DMS79 treated with DMSO at 0.1 percent for 48 hours (cell line): Measurements from ENCODE around the gene GMFB.

ENCODE experiments used
- DNase-seq: peaks from one replicate; lab custom pipeline; 2025; lab: John Stamatoyannopoulos, UW

GMFB gene

GRCh38 chr14:54488646-54489317 lies at the start of gene GMFB:
Gene GMFB (minus strand): TSS chr14:54488980. CDS start chr14:54488927, 53 bp downstream.
- peak; percentile 90 for DNase-seq

GRCh38 chr14:54538055-54538454 lies 49.3 kb upstream of the GMFB start:
- DNase-seq: no peak

GRCh38 chr14:54537651-54538050 lies 48.9 kb upstream of the GMFB start:
- no peak for DNase-seq

- DNase-seq: no peak
Measured at GRCh38 chr14:54535646-54536045, 46.9 kb upstream of the GMFB start.

- no peak for DNase-seq
Measured at GRCh38 chr14:54535126-54535525, 46.3 kb upstream of the GMFB start.

- DNase-seq: no peak
Measured at GRCh38 chr14:54533100-54533499, 44.3 kb upstream of the GMFB start.

- DNase-seq: no peak
Measured at GRCh38 chr14:54532111-54533012, 43.6 kb upstream of the GMFB start.

- DNase-seq: peak; percentile 10
Measured at GRCh38 chr14:54529811-54530210, 41.0 kb upstream of the GMFB start.

GRCh38 chr14:54528973-54529372 lies 40.2 kb upstream of the GMFB start:
- DNase-seq: no peak

GRCh38 chr14:54524410-54524809 lies 35.6 kb upstream of the GMFB start:
- DNase-seq: no peak

GRCh38 chr14:54516709-54517108 lies 27.9 kb upstream of the GMFB start:
- no peak for DNase-seq

- DNase-seq: no peak
Measured at GRCh38 chr14:54515670-54516069, 26.9 kb upstream of the GMFB start.

GRCh38 chr14:54512393-54512792 lies 23.6 kb upstream of the GMFB start:
- DNase-seq: no peak

- DNase-seq: peak; percentile 99
Measured at GRCh38 chr14:54509546-54510501, 21.0 kb upstream of the GMFB start, which contains the start of gene CGRRF1. Gene CGRRF1 (plus strand): TSS chr14:54509906. CDS start chr14:54509960, 54 bp downstream.

- no peak for DNase-seq
Measured at GRCh38 chr14:54503486-54503885, 14.7 kb upstream of the GMFB start.

GRCh38 chr14:54502602-54503001 lies 13.8 kb upstream of the GMFB start:
- no peak for DNase-seq

- no peak for DNase-seq
Measured at GRCh38 chr14:54501480-54501879, 12.7 kb upstream of the GMFB start.

- no peak for DNase-seq
Measured at GRCh38 chr14:54500744-54501143, 12.0 kb upstream of the GMFB start.

GRCh38 chr14:54498579-54498978 lies 9.8 kb upstream of the GMFB start:
- DNase-seq: no peak

GRCh38 chr14:54498095-54498531 lies 9.3 kb upstream of the GMFB start:
- DNase-seq: no peak

- DNase-seq: no peak
Measured at GRCh38 chr14:54497224-54497623, 8.4 kb upstream of the GMFB start.

GRCh38 chr14:54493293-54493692 lies 4.5 kb upstream of the GMFB start:
- DNase-seq: no peak
